ENCODE measurements around the gene ACOX3. TPM values are rescaled to one million over a fixed set of nuclear protein-coding genes. Genes with fewer than 3 reads are reported as not detected.
"Not testable (repeated sequence)": the region's sequence is repeated elsewhere in the genome, so short reads cannot be mapped to it uniquely, and the experiment has no call there.

ACOX3 gene
- total RNA-seq, 2 experiments from 2014 or later, result 16.8 to 17.7 TPM

- no peak overlapping the region for H3K4me3 Mint-ChIP-seq
- peaks cover 27% of the 10 kb centered on the region for H3K4me1 Mint-ChIP-seq
- POLR2A ChIA-PET, result no interaction called here
- H3K36me3 Mint-ChIP-seq (ENCODE audit: low read depth), result no peaks in the 10 kb centered on the region
- H3K27me3 Mint-ChIP-seq, result no peaks in the 10 kb centered on the region
- no peak for DNase-seq
- no peaks in the 10 kb centered on the region for H3K9me3 Mint-ChIP-seq
- H3K27ac Mint-ChIP-seq, result no peak overlapping the region
- CTCF ChIA-PET, result no interaction called here
These were observed 45.7 kb downstream of the ACOX3 start for GRCh38 chr4:8394806-8395205.

GRCh38 chr4:8394061-8394519, 46.4 kb downstream of the ACOX3 start:
- no peak for DNase-seq
- ChIA-PET POLR2A (interaction anchor here (1.1 kb wide), 1 partner anchor 15 kb away, joined by 3 read pairs; no protein-coding TSS in a partner anchor), CTCF (interaction anchor here (0.7 kb wide), 1 partner anchor 1184 kb away, joined by 3 read pairs; no protein-coding TSS in a partner anchor)
- no peaks in the 10 kb centered on the region for H3K27me3 Mint-ChIP-seq
- H3K4me1 Mint-ChIP-seq, result peaks cover 27% of the 10 kb centered on the region
- H3K9me3 Mint-ChIP-seq, result no peaks in the 10 kb centered on the region
- H3K36me3 Mint-ChIP-seq (ENCODE audit: low read depth), result no peaks in the 10 kb centered on the region
- no peak overlapping the region for H3K27ac Mint-ChIP-seq
- no peak overlapping the region for H3K4me3 Mint-ChIP-seq

- H3K27ac Mint-ChIP-seq, result no peak overlapping the region
- POLR2A ChIA-PET, result interaction anchor here (0.6 to 1.1 kb wide), 2 partner anchors 16 to 60 kb away, joined by 3 read pairs; no protein-coding TSS in a partner anchor
- H3K9me3 Mint-ChIP-seq, result no peaks in the 10 kb centered on the region
- peaks cover 27% of the 10 kb centered on the region for H3K4me1 Mint-ChIP-seq
- no peaks in the 10 kb centered on the region for H3K36me3 Mint-ChIP-seq (ENCODE audit: low read depth)
- no peak overlapping the region for H3K4me3 Mint-ChIP-seq
- CTCF ChIA-PET, result interaction anchor here (0.7 kb wide), 1 partner anchor 1185 kb away, joined by 3 read pairs; no protein-coding TSS in a partner anchor
- H3K27me3 Mint-ChIP-seq, result no peaks in the 10 kb centered on the region
- DNase-seq, result no peak
These were observed 46.9 kb downstream of the ACOX3 start for GRCh38 chr4:8393593-8394038.

- no peak for DNase-seq
- Mint-ChIP-seq H3K27me3 (no peaks in the 10 kb centered on the region), H3K36me3 (ENCODE audit: low read depth) (no peaks in the 10 kb centered on the region), H3K4me3 (no peak overlapping the region), H3K4me1 (peaks cover 27% of the 10 kb centered on the region), H3K9me3 (no peaks in the 10 kb centered on the region), H3K27ac (no peak overlapping the region)
- ChIA-PET POLR2A (interaction anchor here (0.6 kb wide), 1 partner anchor 61 kb away, joined by 3 read pairs; no protein-coding TSS in a partner anchor), CTCF (interaction anchor here (2.4 kb wide), 1 partner anchor 10 kb away, joined by 8 read pairs; no protein-coding TSS in a partner anchor)
These were observed 47.8 kb downstream of the ACOX3 start for GRCh38 chr4:8392591-8393190.

- peaks cover 27% of the 10 kb centered on the region for H3K4me1 Mint-ChIP-seq
- H3K9me3 Mint-ChIP-seq, result no peaks in the 10 kb centered on the region
- CTCF ChIA-PET, result interaction anchor here (2.4 kb wide), 1 partner anchor 11 kb away, joined by 8 read pairs; no protein-coding TSS in a partner anchor
- H3K27ac Mint-ChIP-seq, result no peak overlapping the region
- H3K36me3 Mint-ChIP-seq (ENCODE audit: low read depth), result no peaks in the 10 kb centered on the region
- H3K4me3 Mint-ChIP-seq, result no peak overlapping the region
- peak; percentile 21 for DNase-seq
- no peaks in the 10 kb centered on the region for H3K27me3 Mint-ChIP-seq
- POLR2A ChIA-PET, result no interaction called here
These were observed 48.6 kb downstream of the ACOX3 start for GRCh38 chr4:8391972-8392371.

GRCh38 chr4:8391071-8391470, 49.5 kb downstream of the ACOX3 start:
- H3K4me3 Mint-ChIP-seq, result no peak overlapping the region
- no peak overlapping the region for H3K27ac Mint-ChIP-seq
- H3K27me3 Mint-ChIP-seq, result no peaks in the 10 kb centered on the region
- no peaks in the 10 kb centered on the region for H3K36me3 Mint-ChIP-seq (ENCODE audit: low read depth)
- H3K4me1 Mint-ChIP-seq, result peaks cover 25% of the 10 kb centered on the region
- ChIA-PET POLR2A (no interaction called here), CTCF (interaction anchor here (2.4 kb wide), 1 partner anchor 12 kb away, joined by 8 read pairs; no protein-coding TSS in a partner anchor)
- no peaks in the 10 kb centered on the region for H3K9me3 Mint-ChIP-seq
- DNase-seq, result no peak

GRCh38 chr4:8390577-8390976, 49.9 kb downstream of the ACOX3 start:
- CTCF ChIA-PET, result interaction anchor here (2.4 kb wide), 1 partner anchor 12 kb away, joined by 8 read pairs; no protein-coding TSS in a partner anchor

GRCh38 chr4:8388528-8388870, 52.0 kb downstream of the ACOX3 start:
- Mint-ChIP-seq H3K27ac (no peak overlapping the region), H3K27me3 (no peaks in the 10 kb centered on the region), H3K9me3 (no peaks in the 10 kb centered on the region), H3K4me1 (peaks cover 14% of the 10 kb centered on the region), H3K36me3 (ENCODE audit: low read depth) (no peaks in the 10 kb centered on the region), H3K4me3 (no peak overlapping the region)
- DNase-seq, result no peak
- CTCF ChIA-PET, result no interaction called here
- POLR2A ChIA-PET, result no interaction called here

More at GRCh38 chr4:8390577-8390976, 49.9 kb downstream of the ACOX3 start:
- DNase-seq, result no peak
- no peaks in the 10 kb centered on the region for H3K27me3 Mint-ChIP-seq
- H3K36me3 Mint-ChIP-seq (ENCODE audit: low read depth), result no peaks in the 10 kb centered on the region
- H3K9me3 Mint-ChIP-seq, result no peaks in the 10 kb centered on the region
- H3K4me1 Mint-ChIP-seq, result peaks cover 22% of the 10 kb centered on the region
- no peak overlapping the region for H3K4me3 Mint-ChIP-seq
- H3K27ac Mint-ChIP-seq, result no peak overlapping the region
- POLR2A ChIA-PET, result no interaction called here

- POLR2A ChIA-PET, result no interaction called here
These were observed 52.7 kb downstream of the ACOX3 start for GRCh38 chr4:8387615-8388527.

GRCh38 chr4:8387194-8387593, 53.3 kb downstream of the ACOX3 start:
- no peak for DNase-seq
- ChIA-PET CTCF (no interaction called here), POLR2A (no interaction called here)
- no peaks in the 10 kb centered on the region for H3K9me3 Mint-ChIP-seq
- no peaks in the 10 kb centered on the region for H3K27me3 Mint-ChIP-seq
- no peak overlapping the region for H3K27ac Mint-ChIP-seq
- H3K4me1 Mint-ChIP-seq, result peaks cover 12% of the 10 kb centered on the region
- no peak overlapping the region for H3K4me3 Mint-ChIP-seq
- no peaks in the 10 kb centered on the region for H3K36me3 Mint-ChIP-seq (ENCODE audit: low read depth)

More at GRCh38 chr4:8387615-8388527, 52.7 kb downstream of the ACOX3 start:
- Mint-ChIP-seq H3K27me3 (no peaks in the 10 kb centered on the region), H3K36me3 (ENCODE audit: low read depth) (no peaks in the 10 kb centered on the region), H3K27ac (no peak overlapping the region), H3K4me1 (peaks cover 14% of the 10 kb centered on the region), H3K4me3 (no peak overlapping the region), H3K9me3 (no peaks in the 10 kb centered on the region)
- CTCF ChIA-PET, result no interaction called here
- no peak for DNase-seq

GRCh38 chr4:8386731-8387130, 53.8 kb downstream of the ACOX3 start:
- ChIA-PET CTCF (no interaction called here), POLR2A (no interaction called here)
- H3K9me3 Mint-ChIP-seq, result no peaks in the 10 kb centered on the region
- no peak overlapping the region for H3K4me3 Mint-ChIP-seq
- no peak for DNase-seq
- peaks cover 7% of the 10 kb centered on the region for H3K4me1 Mint-ChIP-seq
- no peak overlapping the region for H3K27ac Mint-ChIP-seq
- H3K27me3 Mint-ChIP-seq, result no peaks in the 10 kb centered on the region
- H3K36me3 Mint-ChIP-seq (ENCODE audit: low read depth), result no peaks in the 10 kb centered on the region

- CTCF ChIA-PET; H3K9me3 Mint-ChIP-seq; H3K4me3 Mint-ChIP-seq; H3K36me3 Mint-ChIP-seq (ENCODE audit: low read depth); H3K27ac Mint-ChIP-seq; H3K4me1 Mint-ChIP-seq; POLR2A ChIA-PET; H3K27me3 Mint-ChIP-seq; DNase-seq: not testable (repeated sequence)
These were observed 54.4 kb downstream of the ACOX3 start for GRCh38 chr4:8386131-8386530.

- DNase-seq, result no peak
- no peaks in the 10 kb centered on the region for H3K4me1 Mint-ChIP-seq
- ChIA-PET CTCF (no interaction called here), POLR2A (no interaction called here)
- H3K27me3 Mint-ChIP-seq, result no peaks in the 10 kb centered on the region
- no peak overlapping the region for H3K27ac Mint-ChIP-seq
- H3K36me3 Mint-ChIP-seq (ENCODE audit: low read depth), result no peaks in the 10 kb centered on the region
- H3K4me3 Mint-ChIP-seq, result no peak overlapping the region
- no peaks in the 10 kb centered on the region for H3K9me3 Mint-ChIP-seq
These were observed 54.9 kb downstream of the ACOX3 start for GRCh38 chr4:8385611-8386010.
